Measurements from ENCODE around the gene MRPL23. TPM values are rescaled to one million over a fixed set of nuclear protein-coding genes. Genes with fewer than 3 reads are reported as not detected.

MRPL23 gene
- total RNA-seq, 1 experiment from 2014 or later = 15.0 TPM

GRCh38 chr11:1943576-1943975 lies 3.6 kb upstream of the MRPL23 start:
- ChIA-PET CTCF (interaction anchor here (1.5 kb wide), 1 partner anchor 291 kb away, joined by 5 read pairs; no protein-coding TSS in a partner anchor), POLR2A (no interaction called here)
- intact Hi-C loops (cut with micrococcal nuclease; ENCODE audit: unreplicated experiment) = no loop called here
- Mint-ChIP-seq H3K27me3 (ENCODE audit: insufficient read depth, unreplicated experiment) (no peaks in the 10 kb centered on the region), H3K27ac (ENCODE audit: unreplicated experiment) (no peak overlapping the region), H3K4me1 (ENCODE audit: low read depth, unreplicated experiment) (no peaks in the 10 kb centered on the region), H3K4me3 (ENCODE audit: unreplicated experiment) (no peak overlapping the region), H3K36me3 (ENCODE audit: insufficient read depth, unreplicated experiment) (peaks cover 4% of the 10 kb centered on the region), H3K9me3 (ENCODE audit: unreplicated experiment) (no peaks in the 10 kb centered on the region)
- Histone ChIP-seq H3K4me3 (ENCODE audit: low read depth, low read length) (no peak overlapping the region), H3K36me3 (ENCODE audit: control insufficient read depth, insufficient read depth, low read length) (no peaks in the 10 kb centered on the region), H3K4me1 (no peaks in the 10 kb centered on the region), H3K9me3 (no peaks in the 10 kb centered on the region), H3K27me3 (replicated peaks; ENCODE audit: control insufficient read depth, insufficient read depth, low read length) (no peaks in the 10 kb centered on the region)
- DNase-seq = peak; percentile 1 to 28
- no TSS peak for BruUV-seq (replicated peaks)
- no peak for TF ChIP-seq CTCF (IDR thresholded peaks at IDR 0.05; ENCODE audit: insufficient read depth in 1 of 2, low read depth in 1 of 2, low read length in 1 of 2, severe bottlenecking in 1 of 2, unreplicated experiment in 1 of 2)

- CTCF ChIA-PET = interaction anchor here (1.5 kb wide), 1 partner anchor 291 kb away, joined by 5 read pairs; no protein-coding TSS in a partner anchor
- peak; percentile 0 to 1 for DNase-seq
Observed at GRCh38 chr11:1943977-1944376, 3.2 kb upstream of the MRPL23 start.

GRCh38 chr11:1947592-1948237 lies 583 bp downstream of the MRPL23 start:
- POLR2A ChIA-PET = interaction anchor here (0.6 to 1.0 kb wide), 3 partner anchors 111 to 254 kb away, joined by 3 to 11 read pairs (median 3); no protein-coding TSS in a partner anchor
- H3K27ac Mint-ChIP-seq (ENCODE audit: unreplicated experiment) = no peak overlapping the region

More at GRCh38 chr11:1943977-1944376, 3.2 kb upstream of the MRPL23 start:
- Mint-ChIP-seq H3K27me3 (ENCODE audit: insufficient read depth, unreplicated experiment) (no peaks in the 10 kb centered on the region), H3K27ac (ENCODE audit: unreplicated experiment) (no peak overlapping the region), H3K36me3 (ENCODE audit: insufficient read depth, unreplicated experiment) (peaks cover 4% of the 10 kb centered on the region), H3K9me3 (ENCODE audit: unreplicated experiment) (no peaks in the 10 kb centered on the region), H3K4me3 (ENCODE audit: unreplicated experiment) (no peak overlapping the region), H3K4me1 (ENCODE audit: low read depth, unreplicated experiment) (no peaks in the 10 kb centered on the region)
- H3K27me3 ChIP-seq (replicated peaks; ENCODE audit: control insufficient read depth, insufficient read depth, low read length) = no peaks in the 10 kb centered on the region
- BruUV-seq (replicated peaks) = no TSS peak
- TF ChIP-seq CTCF (IDR thresholded peaks at IDR 0.05; ENCODE audit: insufficient read depth in 1 of 2, low read depth in 1 of 2, low read length in 1 of 2, severe bottlenecking in 1 of 2, unreplicated experiment in 1 of 2) = no peak
- POLR2A ChIA-PET = no interaction called here
- no peaks in the 10 kb centered on the region for H3K9me3 ChIP-seq
- H3K4me3 ChIP-seq (ENCODE audit: low read depth, low read length) = no peak overlapping the region
- no peaks in the 10 kb centered on the region for H3K36me3 ChIP-seq (ENCODE audit: control insufficient read depth, insufficient read depth, low read length)
- H3K4me1 ChIP-seq = no peaks in the 10 kb centered on the region
- intact Hi-C loops (cut with micrococcal nuclease; ENCODE audit: unreplicated experiment) = no loop called here

More at GRCh38 chr11:1947592-1948237, 583 bp downstream of the MRPL23 start:
- Histone ChIP-seq H3K4me3 (ENCODE audit: low read depth, low read length) (no peak overlapping the region), H3K36me3 (ENCODE audit: control insufficient read depth, insufficient read depth, low read length) (no peaks in the 10 kb centered on the region), H3K27me3 (replicated peaks; ENCODE audit: control insufficient read depth, insufficient read depth, low read length) (no peaks in the 10 kb centered on the region), H3K4me1 (no peaks in the 10 kb centered on the region), H3K9me3 (no peaks in the 10 kb centered on the region)
- H3K36me3 Mint-ChIP-seq (ENCODE audit: insufficient read depth, unreplicated experiment) = no peaks in the 10 kb centered on the region
- H3K4me1 Mint-ChIP-seq (ENCODE audit: low read depth, unreplicated experiment) = no peaks in the 10 kb centered on the region
- CTCF ChIA-PET = interaction anchor here (0.7 to 3.5 kb wide), 10 partner anchors 41 to 453 kb away, joined by 3 to 27 read pairs (median 8); partner anchors contain the start of gene TSSC4
- H3K4me3 Mint-ChIP-seq (ENCODE audit: unreplicated experiment) = no peak overlapping the region
- no peak for DNase-seq
- BruUV-seq (replicated peaks) = no TSS peak
- no peaks in the 10 kb centered on the region for H3K27me3 Mint-ChIP-seq (ENCODE audit: insufficient read depth, unreplicated experiment)
- H3K9me3 Mint-ChIP-seq (ENCODE audit: unreplicated experiment) = no peaks in the 10 kb centered on the region
- TF ChIP-seq CTCF (IDR thresholded peaks at IDR 0.05; ENCODE audit: insufficient read depth in 1 of 2, low read depth in 1 of 2, low read length in 1 of 2, severe bottlenecking in 1 of 2, unreplicated experiment in 1 of 2) = no peak
- intact Hi-C loops (cut with micrococcal nuclease; ENCODE audit: unreplicated experiment) = no loop called here
